H9 (cell line): ENCODE results near the gene CENPM. TPM values are rescaled to one million over a fixed set of nuclear protein-coding genes. Genes with fewer than 3 reads are reported as not detected.

Experiments used
- DNase-seq: peaks from one replicate; pipeline ENCODE4 v3.0.0-alpha.2; 2017
- H2AFZ ChIP-seq: one replicate; pipeline ENCODE4 v1.6.1; 2013; ENCODE audit warnings: mild to moderate bottlenecking, low read length, control low read depth, moderate library complexity
- H2AK5ac ChIP-seq: 2 replicates; pipeline ENCODE4 v1.6.1; 2013; ENCODE audit warnings: low read length, control low read depth, mixed read lengths; ENCODE audit not compliant: insufficient read length
- H2BK120ac ChIP-seq: one replicate; pipeline ENCODE4 v1.6.1; 2013; ENCODE audit warnings: low read depth, mild to moderate bottlenecking, low read length, control low read depth, inconsistent platforms; ENCODE audit not compliant: poor library complexity, severe bottlenecking
- H2BK12ac ChIP-seq: 2 replicates; pipeline ENCODE4 v1.6.1; 2013; ENCODE audit warnings: low read length, control low read depth, mixed read lengths, low read depth; ENCODE audit not compliant: insufficient read length
- H2BK15ac ChIP-seq: 2 replicates; pipeline ENCODE4 v1.6.1; 2013; ENCODE audit warnings: low read depth, low read length, control low read depth
- H2BK20ac ChIP-seq: one replicate; pipeline ENCODE4 v1.6.1; 2013; ENCODE audit warnings: low read depth, mild to moderate bottlenecking, low read length, control low read depth, inconsistent platforms; ENCODE audit not compliant: poor library complexity, severe bottlenecking
- H2BK5ac ChIP-seq: 2 replicates; pipeline ENCODE4 v1.6.1; 2013; ENCODE audit warnings: low read length, control low read depth, mixed read lengths; ENCODE audit not compliant: insufficient read length
- H3K14ac ChIP-seq: 2 replicates; pipeline ENCODE4 v1.6.1; 2013; ENCODE audit warnings: low read length, control low read depth; ENCODE audit not compliant: insufficient read depth
- H3K18ac ChIP-seq: 2 replicates; pipeline ENCODE4 v1.6.1; 2013; ENCODE audit warnings: low read depth, mild to moderate bottlenecking, mixed read lengths, low read length, control low read depth; ENCODE audit not compliant: insufficient read length
- H3K23ac ChIP-seq: 2 replicates; pipeline ENCODE4 v1.6.1; 2013; ENCODE audit warnings: low read length, control low read depth, mixed read lengths, low read depth; ENCODE audit not compliant: insufficient read length
- H3K23me2 ChIP-seq: 2 replicates; pipeline ENCODE4 v1.6.1; 2013; ENCODE audit warnings: low read depth, mild to moderate bottlenecking, mixed read lengths, low read length, control low read depth; ENCODE audit not compliant: insufficient read length, poor library complexity, severe bottlenecking
- H3K27ac ChIP-seq: 2 replicates; pipeline ENCODE4 v1.5.1; 2013; ENCODE audit warnings: low read length, control low read depth, mixed read lengths, low read depth; ENCODE audit not compliant: insufficient read length
- H3K27me3 ChIP-seq: 2 replicates; pipeline ENCODE4 v1.6.1; 2013; ENCODE audit warnings: low read length, control low read depth, inconsistent platforms; ENCODE audit not compliant: insufficient read depth
- H3K4ac ChIP-seq: 2 replicates; pipeline ENCODE4 v1.6.1; 2013; ENCODE audit warnings: low read depth, mild to moderate bottlenecking, control low read depth, inconsistent platforms, low read length, moderate library complexity
- H3K4me1 ChIP-seq: 2 replicates; pipeline ENCODE4 v1.6.1; 2013; ENCODE audit warnings: low read length, control low read depth, inconsistent platforms; ENCODE audit not compliant: insufficient read depth
- H3K4me2 ChIP-seq: 2 replicates; pipeline ENCODE4 v1.6.1; 2013; ENCODE audit warnings: low read length, control low read depth, mixed read lengths; ENCODE audit not compliant: insufficient read length, insufficient read depth
- H3K56ac ChIP-seq: 2 replicates; pipeline ENCODE4 v1.6.1; 2013; ENCODE audit warnings: low read depth, mild to moderate bottlenecking, mixed read lengths, low read length, control low read depth; ENCODE audit not compliant: insufficient read length
- H3K79me1 ChIP-seq: 2 replicates; pipeline ENCODE4 v1.6.1; 2013; ENCODE audit warnings: low read depth, mild to moderate bottlenecking, moderate library complexity, low read length, control low read depth, inconsistent platforms; ENCODE audit not compliant: insufficient read depth, poor library complexity, severe bottlenecking
- H3K79me2 ChIP-seq: 2 replicates; pipeline ENCODE4 v1.6.1; 2013; ENCODE audit warnings: low read length, control low read depth, inconsistent platforms; ENCODE audit not compliant: insufficient read depth
- H3K9ac ChIP-seq: 2 replicates; pipeline ENCODE4 v1.6.1; 2013; ENCODE audit warnings: low read length, control low read depth, mixed read lengths; ENCODE audit not compliant: insufficient read length; ENCODE audit errors: extremely low read depth
- H3K9me3 ChIP-seq: one replicate; pipeline ENCODE4 v1.6.1; 2013; ENCODE audit warnings: low read depth, low read length, inconsistent platforms; ENCODE audit not compliant: control insufficient read depth
- H3T11ph ChIP-seq: one replicate; pipeline ENCODE4 v1.6.1; 2013; ENCODE audit warnings: mild to moderate bottlenecking, low read length, control low read depth, inconsistent platforms
- H4K20me1 ChIP-seq: one replicate; pipeline ENCODE4 v1.6.1; 2013; ENCODE audit not compliant: control insufficient read depth, insufficient read length, insufficient read depth
- H4K5ac ChIP-seq: 2 replicates; pipeline ENCODE4 v1.6.1; 2013; ENCODE audit warnings: low read depth, mild to moderate bottlenecking, mixed read lengths, low read length, control low read depth; ENCODE audit not compliant: insufficient read length
- H4K8ac ChIP-seq: replicated peaks from 2 replicates; pipeline ENCODE4 v1.6.1; 2013; ENCODE audit warnings: low read length, control low read depth, mixed read lengths, low read depth; ENCODE audit not compliant: insufficient read length
- H4K91ac ChIP-seq: 2 replicates; pipeline ENCODE4 v1.6.1; 2013; ENCODE audit warnings: low read depth, mild to moderate bottlenecking, moderate library complexity, mixed read lengths, low read length, control low read depth; ENCODE audit not compliant: insufficient read length
- H3K27ac Mint-ChIP-seq, 3 experiments: 2 replicates in 2 of 3; 3 replicates in 1 of 3; pipeline ENCODE4 v1.8.0; 2020 to 2021; ENCODE audit warnings: mixed read lengths in 3 of 3, mild to moderate bottlenecking in 1 of 3, moderate library complexity in 1 of 3
- H3K27me3 Mint-ChIP-seq: 2 replicates; pipeline ENCODE4 v1.8.0; 2021; ENCODE audit warnings: low read depth, mild to moderate bottlenecking, moderate library complexity, mixed read lengths
- H3K36me3 Mint-ChIP-seq, 3 experiments: 2 replicates in 2 of 3; 3 replicates in 1 of 3; pipeline ENCODE4 v1.8.0; 2020 to 2021; ENCODE audit warnings: low read depth in 3 of 3, mixed read lengths in 3 of 3; ENCODE audit not compliant: insufficient read depth in 1 of 3
- H3K4me1 Mint-ChIP-seq, 2 experiments: 2 replicates each; pipeline ENCODE4 v1.8.0; 2020; ENCODE audit warnings: mixed read lengths in 2 of 2
- H3K4me3 Mint-ChIP-seq, 2 experiments: 2 replicates in 1 of 2; 3 replicates in 1 of 2; pipeline ENCODE4 v1.8.0; 2020 to 2021; ENCODE audit warnings: mild to moderate bottlenecking in 2 of 2, mixed read lengths in 2 of 2, moderate library complexity in 1 of 2
- H3K9me3 Mint-ChIP-seq, 2 experiments: 2 replicates in 1 of 2; 3 replicates in 1 of 2; pipeline ENCODE4 v1.8.0; 2020; ENCODE audit warnings: mild to moderate bottlenecking in 2 of 2, mixed read lengths in 2 of 2, moderate library complexity in 1 of 2
- WGBS: extraction: QIAGEN DNeasy Blood & Tissue Kit; methylation state at CpG from one replicate; pipeline ENCODE4 v1.1.7; 2013; ENCODE audit warnings: missing lambda C conversion rate, low lambda C conversion rate, mixed read lengths; ENCODE audit not compliant: insufficient read length; ENCODE audit errors: extremely low coverage; 5-methylcytosine and 5-hydroxymethylcytosine counted together
- total RNA-seq: library from RNA; stranded (reverse); gene quantifications from 2 replicates; pipeline ENCODE4 v1.2.1, GENCODE V29; 2021
- TF ChIP-seq, protein P1 (sequence below): fragments of 200-600 bp; sonication (generic); conservative IDR thresholded peaks from 3 replicates; pipeline ENCODE4 v1.8.0; 2021; ENCODE audit warnings: antibody characterized with exemption, mild to moderate bottlenecking

Gene CENPM
- total RNA-seq, 1 experiment from 2014 or later: 36.5 TPM

DNA sequence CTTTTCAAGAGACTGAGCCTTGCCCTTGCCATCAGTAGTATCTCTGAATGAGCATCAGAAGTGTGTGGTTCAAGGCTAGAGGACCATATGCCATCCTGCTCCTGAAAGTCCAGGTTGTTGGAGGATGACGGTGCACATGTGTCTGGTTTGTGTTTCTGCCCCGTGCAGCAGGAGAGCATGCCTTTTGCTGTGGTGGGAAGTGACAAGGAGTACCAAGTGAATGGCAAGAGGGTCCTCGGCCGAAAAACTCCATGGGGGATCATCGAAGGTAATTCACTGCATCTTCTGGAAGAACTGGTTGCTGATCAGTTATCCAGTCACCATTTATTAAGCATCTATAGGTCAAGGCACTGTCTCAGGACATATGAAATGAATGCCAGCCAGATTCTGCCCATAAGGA, 45.5 kb upstream of the CENPM start:
- Histone ChIP-seq H3K56ac (no peak overlapping the region), H4K5ac (no peak overlapping the region), H2AFZ (no peak overlapping the region), H2BK12ac (no peak overlapping the region), H3K14ac (no peak overlapping the region; the same call in 1 of the 2 replicates), H3K18ac (no peak overlapping the region), H3K27ac (no peak overlapping the region), H3K23me2 (no peaks in the 10 kb centered on the region), H3K4me1 (no peaks in the 10 kb centered on the region), H3K9me3 (no peaks in the 10 kb centered on the region), H3K79me2 (no peaks in the 10 kb centered on the region), H3K4ac (no peak overlapping the region), H4K91ac (no peak overlapping the region), H4K8ac (no peak overlapping the region), H2BK15ac (no peak overlapping the region), H2BK120ac (no peak overlapping the region), H2AK5ac (no peak overlapping the region), H2BK5ac (no peak overlapping the region), H3K79me1 (no peaks in the 10 kb centered on the region), H3K9ac (no peak overlapping the region), H3K4me2 (no peak overlapping the region), H3K23ac (no peak overlapping the region), H3T11ph (no peak overlapping the region), H3K27me3 (no peaks in the 10 kb centered on the region), H2BK20ac (no peak overlapping the region), H4K20me1 (no peaks in the 10 kb centered on the region)
- no peak overlapping the region for H3K27ac Mint-ChIP-seq
- peaks cover 2% of the 10 kb centered on the region in 2 experiments; a peak in 3 of 4 replicates for H3K4me1 Mint-ChIP-seq
- no peaks in the 10 kb centered on the region for H3K27me3 Mint-ChIP-seq
- TF ChIP-seq, protein P1, sequence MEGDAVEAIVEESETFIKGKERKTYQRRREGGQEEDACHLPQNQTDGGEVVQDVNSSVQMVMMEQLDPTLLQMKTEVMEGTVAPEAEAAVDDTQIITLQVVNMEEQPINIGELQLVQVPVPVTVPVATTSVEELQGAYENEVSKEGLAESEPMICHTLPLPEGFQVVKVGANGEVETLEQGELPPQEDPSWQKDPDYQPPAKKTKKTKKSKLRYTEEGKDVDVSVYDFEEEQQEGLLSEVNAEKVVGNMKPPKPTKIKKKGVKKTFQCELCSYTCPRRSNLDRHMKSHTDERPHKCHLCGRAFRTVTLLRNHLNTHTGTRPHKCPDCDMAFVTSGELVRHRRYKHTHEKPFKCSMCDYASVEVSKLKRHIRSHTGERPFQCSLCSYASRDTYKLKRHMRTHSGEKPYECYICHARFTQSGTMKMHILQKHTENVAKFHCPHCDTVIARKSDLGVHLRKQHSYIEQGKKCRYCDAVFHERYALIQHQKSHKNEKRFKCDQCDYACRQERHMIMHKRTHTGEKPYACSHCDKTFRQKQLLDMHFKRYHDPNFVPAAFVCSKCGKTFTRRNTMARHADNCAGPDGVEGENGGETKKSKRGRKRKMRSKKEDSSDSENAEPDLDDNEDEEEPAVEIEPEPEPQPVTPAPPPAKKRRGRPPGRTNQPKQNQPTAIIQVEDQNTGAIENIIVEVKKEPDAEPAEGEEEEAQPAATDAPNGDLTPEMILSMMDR: no peak
- WGBS: no CpG with 5 or more reads among the region's 5 CpGs
- no peak overlapping the region for H3K4me3 Mint-ChIP-seq
- DNase-seq: no peak
- no peaks in the 10 kb centered on the region for H3K9me3 Mint-ChIP-seq
- peaks cover 15 to 64% (median 56%) of the 10 kb centered on the region in 3 experiments; a peak in 6 of 7 replicates for H3K36me3 Mint-ChIP-seq
